ENCODE measurements around the gene NUTM2D. TPM values are rescaled to one million over a fixed set of nuclear protein-coding genes. Genes with fewer than 3 reads are reported as not detected.
"Not testable (repeated sequence)": the region's sequence is repeated elsewhere in the genome, so short reads cannot be mapped to it uniquely, and the experiment has no call there.

NUTM2D gene
- total RNA-seq, 1 experiment from 2014 or later: 1.2 TPM

- H2AFZ ChIP-seq (ENCODE audit: low read length); H3K36me3 ChIP-seq (ENCODE audit: low read depth, low read length); H3F3A ChIP-seq (ENCODE audit: low read length, unreplicated experiment); BruUV-seq (replicated peaks); POLR2A ChIA-PET (ENCODE audit: unreplicated experiment); H3K4me2 ChIP-seq (ENCODE audit: low read length); H3K9me2 ChIP-seq (replicated peaks; ENCODE audit: low read length); DNase-seq; H3K4me1 ChIP-seq (ENCODE audit: insufficient read depth, low read length); H3K79me2 ChIP-seq (ENCODE audit: low read length); H3K9me3 ChIP-seq (ENCODE audit: low read length); CTCF ChIA-PET; ATAC-seq; H3K4me3 ChIP-seq (ENCODE audit: low read length); H3K9ac ChIP-seq (ENCODE audit: low read length); H4K20me1 ChIP-seq (ENCODE audit: low read length); intact Hi-C loops (cut with micrococcal nuclease); H3K27ac ChIP-seq (ENCODE audit: low read length); H3K27me3 ChIP-seq (ENCODE audit: low read length): not testable (repeated sequence)
These were observed 36.0 kb upstream of the NUTM2D start for GRCh38 chr10:87321505-87321904.

DNA sequence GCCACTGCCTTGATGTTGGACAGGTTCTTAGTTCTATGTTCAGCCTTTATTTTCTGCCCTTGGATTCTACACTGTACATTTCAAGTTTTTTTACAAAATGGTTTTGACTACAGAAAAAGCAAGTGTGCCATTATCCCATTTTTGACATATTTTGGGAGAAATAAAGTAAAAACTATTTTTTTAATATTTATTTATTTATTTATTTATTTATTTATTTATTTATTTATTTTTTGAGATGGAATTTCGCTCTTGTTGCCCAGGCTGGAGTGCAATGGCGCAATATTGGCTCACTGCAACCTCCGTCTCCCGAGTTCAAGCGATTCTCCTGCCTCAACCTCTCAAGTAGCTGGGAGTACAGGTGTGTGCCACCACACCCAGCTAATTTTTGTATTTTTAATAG is 33.0 kb upstream of the NUTM2D start:
- BruUV-seq (replicated peaks); H3K36me3 ChIP-seq (ENCODE audit: low read depth, low read length); H3K27ac ChIP-seq (ENCODE audit: low read length); DNase-seq; H3K4me3 ChIP-seq (ENCODE audit: low read length); H3K27me3 ChIP-seq (ENCODE audit: low read length); H3F3A ChIP-seq (ENCODE audit: low read length, unreplicated experiment); H3K4me1 ChIP-seq (ENCODE audit: insufficient read depth, low read length); intact Hi-C loops (cut with micrococcal nuclease); H3K9ac ChIP-seq (ENCODE audit: low read length); ATAC-seq; H4K20me1 ChIP-seq (ENCODE audit: low read length); CTCF ChIA-PET; H3K4me2 ChIP-seq (ENCODE audit: low read length); H3K9me2 ChIP-seq (replicated peaks; ENCODE audit: low read length); H2AFZ ChIP-seq (ENCODE audit: low read length); H3K9me3 ChIP-seq (ENCODE audit: low read length); H3K79me2 ChIP-seq (ENCODE audit: low read length); POLR2A ChIA-PET (ENCODE audit: unreplicated experiment): not testable (repeated sequence)

GRCh38 chr10:87327958-87328357 is 29.6 kb upstream of the NUTM2D start:
- CTCF ChIA-PET; POLR2A ChIA-PET (ENCODE audit: unreplicated experiment): not testable (repeated sequence)

DNA sequence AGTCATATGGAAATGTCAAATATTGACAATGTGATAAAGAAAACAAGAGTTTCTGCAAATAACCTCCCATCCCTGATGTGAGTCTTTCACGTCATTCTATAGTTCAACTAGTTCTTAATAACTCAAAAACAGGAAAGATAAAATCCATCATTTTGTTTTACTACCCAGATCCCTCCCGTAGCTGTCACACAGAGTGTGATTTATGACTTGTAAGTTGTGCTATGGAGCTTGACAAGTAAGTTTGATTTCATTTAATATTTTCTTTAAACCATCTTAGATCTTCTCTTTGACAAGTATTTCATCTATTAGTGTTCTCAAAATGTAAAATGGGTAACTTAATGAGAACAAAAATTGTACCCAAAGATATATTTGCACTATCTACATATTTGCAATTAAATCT is 28.4 kb upstream of the NUTM2D start:
- H3K9ac ChIP-seq (ENCODE audit: low read length); ATAC-seq; H3K9me2 ChIP-seq (replicated peaks; ENCODE audit: low read length); H4K20me1 ChIP-seq (ENCODE audit: low read length); POLR2A ChIA-PET (ENCODE audit: unreplicated experiment); H3K36me3 ChIP-seq (ENCODE audit: low read depth, low read length); H2AFZ ChIP-seq (ENCODE audit: low read length); H3K79me2 ChIP-seq (ENCODE audit: low read length); DNase-seq; H3K27ac ChIP-seq (ENCODE audit: low read length); H3K4me2 ChIP-seq (ENCODE audit: low read length); BruUV-seq (replicated peaks); H3F3A ChIP-seq (ENCODE audit: low read length, unreplicated experiment); CTCF ChIA-PET; H3K4me1 ChIP-seq (ENCODE audit: insufficient read depth, low read length); H3K9me3 ChIP-seq (ENCODE audit: low read length); H3K4me3 ChIP-seq (ENCODE audit: low read length); H3K27me3 ChIP-seq (ENCODE audit: low read length); intact Hi-C loops (cut with micrococcal nuclease): not testable (repeated sequence)

More at GRCh38 chr10:87327958-87328357, 29.6 kb upstream of the NUTM2D start:
- H3K9me2 ChIP-seq (replicated peaks; ENCODE audit: low read length); H3K4me1 ChIP-seq (ENCODE audit: insufficient read depth, low read length); H4K20me1 ChIP-seq (ENCODE audit: low read length); H3K27me3 ChIP-seq (ENCODE audit: low read length); H3K79me2 ChIP-seq (ENCODE audit: low read length); DNase-seq; H3K4me2 ChIP-seq (ENCODE audit: low read length); H3K27ac ChIP-seq (ENCODE audit: low read length); H3F3A ChIP-seq (ENCODE audit: low read length, unreplicated experiment); BruUV-seq (replicated peaks); H3K9me3 ChIP-seq (ENCODE audit: low read length); intact Hi-C loops (cut with micrococcal nuclease); H3K36me3 ChIP-seq (ENCODE audit: low read depth, low read length); H2AFZ ChIP-seq (ENCODE audit: low read length); H3K9ac ChIP-seq (ENCODE audit: low read length); H3K4me3 ChIP-seq (ENCODE audit: low read length): not testable (repeated sequence)
- ATAC-seq: peak; percentile 33

GRCh38 chr10:87332687-87333086 is 24.9 kb upstream of the NUTM2D start:
- H2AFZ ChIP-seq (ENCODE audit: low read length); intact Hi-C loops (cut with micrococcal nuclease); H3K79me2 ChIP-seq (ENCODE audit: low read length); H3K27ac ChIP-seq (ENCODE audit: low read length); H4K20me1 ChIP-seq (ENCODE audit: low read length); DNase-seq; H3K36me3 ChIP-seq (ENCODE audit: low read depth, low read length); H3K9ac ChIP-seq (ENCODE audit: low read length); H3K4me3 ChIP-seq (ENCODE audit: low read length); H3K4me1 ChIP-seq (ENCODE audit: insufficient read depth, low read length); CTCF ChIA-PET; H3K4me2 ChIP-seq (ENCODE audit: low read length); POLR2A ChIA-PET (ENCODE audit: unreplicated experiment); BruUV-seq (replicated peaks); H3K27me3 ChIP-seq (ENCODE audit: low read length); H3K9me2 ChIP-seq (replicated peaks; ENCODE audit: low read length); H3K9me3 ChIP-seq (ENCODE audit: low read length); H3F3A ChIP-seq (ENCODE audit: low read length, unreplicated experiment): not testable (repeated sequence)
- ATAC-seq: peak; percentile 46; the same call in 1 of the 2 replicates

DNA sequence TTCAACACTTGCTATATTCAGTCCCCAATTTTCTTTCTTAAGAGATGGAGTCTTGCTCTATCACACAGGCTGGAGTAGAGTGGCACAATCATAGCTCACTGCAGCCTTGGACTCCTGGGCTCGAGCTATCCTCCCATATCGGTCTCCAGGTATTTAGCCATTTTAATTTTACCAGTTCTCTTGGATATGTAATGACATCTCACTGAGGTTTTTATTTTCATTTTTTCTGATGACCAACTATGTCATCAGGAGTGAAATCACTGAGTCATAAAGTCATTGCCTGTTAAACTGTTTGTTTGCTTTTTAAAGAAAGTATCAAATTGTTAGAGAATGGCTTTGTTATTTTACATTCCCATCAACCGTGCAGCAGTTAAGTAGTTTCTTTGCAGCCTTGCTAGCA is 17.1 kb upstream of the NUTM2D start:
- H3K4me3 ChIP-seq (ENCODE audit: low read length): peak overlapping the region; percentile 51
- H3K9me2 ChIP-seq (replicated peaks; ENCODE audit: low read length): not testable (repeated sequence)

GRCh38 chr10:87341546-87342142 is 15.9 kb upstream of the NUTM2D start:
- H4K20me1 ChIP-seq (ENCODE audit: low read length); DNase-seq; H2AFZ ChIP-seq (ENCODE audit: low read length); CTCF ChIA-PET; H3K4me1 ChIP-seq (ENCODE audit: insufficient read depth, low read length); H3K9me3 ChIP-seq (ENCODE audit: low read length); H3K36me3 ChIP-seq (ENCODE audit: low read depth, low read length); BruUV-seq (replicated peaks); H3K9me2 ChIP-seq (replicated peaks; ENCODE audit: low read length); H3K27me3 ChIP-seq (ENCODE audit: low read length); H3F3A ChIP-seq (ENCODE audit: low read length, unreplicated experiment); POLR2A ChIA-PET (ENCODE audit: unreplicated experiment); intact Hi-C loops (cut with micrococcal nuclease): not testable (repeated sequence)
- peaks cover 17% of the 10 kb centered on the region for H3K79me2 ChIP-seq (ENCODE audit: low read length)
- H3K27ac ChIP-seq (ENCODE audit: low read length): peak overlapping the region; percentile 46
- ATAC-seq: peak; percentile 52
- H3K4me2 ChIP-seq (ENCODE audit: low read length): peak overlapping the region; percentile 75
- peak overlapping the region; percentile 68 for H3K4me3 ChIP-seq (ENCODE audit: low read length)
- H3K9ac ChIP-seq (ENCODE audit: low read length): peak overlapping the region; percentile 75

More for the DNA sequence above, 17.1 kb upstream of the NUTM2D start:
- 0 out of 2 replicates have a peak, but pooled peaks have one; percentile 1 for ATAC-seq
- H3K36me3 ChIP-seq (ENCODE audit: low read depth, low read length); H3F3A ChIP-seq (ENCODE audit: low read length, unreplicated experiment); H3K9ac ChIP-seq (ENCODE audit: low read length); BruUV-seq (replicated peaks); H3K4me1 ChIP-seq (ENCODE audit: insufficient read depth, low read length); H3K27me3 ChIP-seq (ENCODE audit: low read length); H2AFZ ChIP-seq (ENCODE audit: low read length); intact Hi-C loops (cut with micrococcal nuclease); POLR2A ChIA-PET (ENCODE audit: unreplicated experiment); H4K20me1 ChIP-seq (ENCODE audit: low read length); H3K9me3 ChIP-seq (ENCODE audit: low read length): not testable (repeated sequence)
- CTCF ChIA-PET: interaction anchor here (0.6 kb wide), 1 partner anchor 393 kb away, joined by 6 read pairs; no protein-coding TSS in a partner anchor
- Histone ChIP-seq H3K79me2 (ENCODE audit: low read length) (peaks cover 17% of the 10 kb centered on the region), H3K27ac (ENCODE audit: low read length) (peak overlapping the region; percentile 54), H3K4me2 (ENCODE audit: low read length) (peak overlapping the region; percentile 75)
- DNase-seq: peak; percentile 59

Measured in PC-3 (cell line).